OCI-LY1 (cell line): ENCODE results near the gene PLEKHG4B.
A peak's percentile ranks its signal among the peaks of the same experiment; 100 is the strongest.
"Not testable (repeated sequence)": the region's sequence is repeated elsewhere in the genome, so short reads cannot be mapped to it uniquely, and the experiment has no call there.

Source experiments
- H2AFZ ChIP-seq: fragments of 200-600 bp; sonication (generic), shearing (Covaris generic); 2 replicates; pipeline ENCODE4 v1.6.0; 2014; ENCODE audit warnings: antibody characterized with exemption, mild to moderate bottlenecking, low read length
- H3F3A ChIP-seq: fragments of 200-600 bp; sonication (generic), shearing (Covaris generic); 2 replicates; pipeline ENCODE4 v1.6.0; 2014; ENCODE audit warnings: mild to moderate bottlenecking, antibody characterized with exemption, low read length, moderate library complexity; ENCODE audit not compliant: insufficient read depth
- H3K27ac ChIP-seq: fragments of 200-600 bp; sonication (generic); 2 replicates; pipeline ENCODE4 v1.5.1; 2014; ENCODE audit warnings: low read length, mixed run types, mild to moderate bottlenecking, low read depth; ENCODE audit not compliant: poor library complexity, severe bottlenecking
- H3K27me3 ChIP-seq: fragments of 200-600 bp; sonication (generic); 2 replicates; pipeline ENCODE4 v1.6.0; 2014; ENCODE audit warnings: antibody characterized with exemption, mild to moderate bottlenecking, low read length, moderate library complexity; ENCODE audit not compliant: insufficient read depth
- H3K36me3 ChIP-seq: fragments of 200-600 bp; sonication (generic); 2 replicates; pipeline ENCODE4 v1.6.1; 2014; ENCODE audit warnings: mild to moderate bottlenecking, antibody characterized with exemption, low read length, moderate library complexity, mixed read lengths; ENCODE audit not compliant: insufficient read depth
- H3K4me1 ChIP-seq: fragments of 200-600 bp; sonication (generic); 2 replicates; pipeline ENCODE4 v1.5.1; 2014; ENCODE audit warnings: mild to moderate bottlenecking, low read length, moderate library complexity; ENCODE audit not compliant: insufficient read depth, severe bottlenecking
- H3K4me2 ChIP-seq: fragments of 200-600 bp; sonication (generic), shearing (Covaris generic); 2 replicates; pipeline ENCODE4 v1.6.1; 2014; ENCODE audit warnings: low read length
- H3K4me3 ChIP-seq: fragments of 200-600 bp; sonication (generic); 2 replicates; pipeline ENCODE4 v1.5.1; 2014; ENCODE audit warnings: low read length, low read depth, mild to moderate bottlenecking, mixed read lengths; ENCODE audit not compliant: poor library complexity, severe bottlenecking
- H3K79me2 ChIP-seq: fragments of 200-600 bp; shearing (Covaris generic); 2 replicates; pipeline ENCODE4 v1.6.1; 2016; ENCODE audit warnings: mixed run types, low read length, mixed read lengths; ENCODE audit not compliant: insufficient read depth
- H3K9ac ChIP-seq: fragments of 200-600 bp; sonication (generic), shearing (Covaris generic); 2 replicates; pipeline ENCODE4 v1.6.1; 2014; ENCODE audit warnings: mild to moderate bottlenecking, low read length, mixed read lengths
- H3K9me2 ChIP-seq: fragments of 200-600 bp; sonication (generic), shearing (Covaris generic); 2 replicates; pipeline ENCODE4 v1.6.1; 2014; ENCODE audit warnings: low read depth, mild to moderate bottlenecking, low read length, mixed read lengths
- H3K9me3 ChIP-seq: fragments of 200-600 bp; shearing (Covaris generic); 2 replicates; pipeline ENCODE4 v1.6.1; 2014; ENCODE audit warnings: low read length, mixed read lengths
- H4K20me1 ChIP-seq: fragments of 200-600 bp; sonication (generic), shearing (Covaris generic); 2 replicates; pipeline ENCODE4 v1.6.0; 2016; ENCODE audit warnings: mild to moderate bottlenecking, low read length; ENCODE audit not compliant: insufficient read depth
- EZH2 ChIP-seq: fragments of 200-600 bp; sonication (generic), shearing (Covaris generic); IDR thresholded peaks from 2 replicates; pipeline ENCODE4 v1.8.0; 2017; ENCODE audit warnings: borderline replicate concordance, mixed run types, mild to moderate bottlenecking, antibody characterized with exemption, low read length, moderate library complexity, mixed read lengths
- TF ChIP-seq, protein P1 (sequence below): fragments of 200-600 bp; sonication (generic), shearing (Covaris generic); IDR thresholded peaks from 2 replicates; pipeline ENCODE4 v1.5.1; 2017; ENCODE audit warnings: mild to moderate bottlenecking, antibody characterized with exemption, low read length, moderate library complexity, mixed read lengths

Gene PLEKHG4B

DNA sequence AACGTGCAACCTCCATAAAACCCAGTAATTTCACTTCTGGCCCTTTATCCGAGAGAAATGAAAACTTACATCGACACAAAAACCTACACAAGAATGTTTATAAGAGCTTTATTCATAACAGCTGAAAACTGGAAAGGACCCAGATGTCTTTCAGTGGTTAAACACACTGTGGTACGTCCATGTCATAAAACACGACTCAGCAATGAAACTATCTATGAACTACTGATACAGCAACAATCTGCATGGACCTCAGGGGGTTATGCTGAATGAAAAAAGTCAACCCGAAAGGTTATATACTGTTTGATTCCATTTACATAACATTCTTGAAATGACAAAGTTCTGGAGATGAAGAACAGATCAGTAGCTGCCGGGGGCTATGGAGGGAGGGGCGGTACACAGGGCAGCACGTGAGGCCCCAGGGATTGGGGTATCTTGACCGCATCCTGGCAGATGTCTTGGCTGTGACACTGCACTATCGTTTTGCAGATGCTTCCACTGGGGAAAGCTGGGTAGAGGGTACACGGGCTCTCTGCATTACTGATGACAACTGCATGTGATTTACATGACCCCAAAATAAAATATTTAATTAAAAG is 121.9 kb downstream of the PLEKHG4B start:
- Histone ChIP-seq H3F3A (no peaks in the 10 kb centered on the region), H3K9ac (no peak overlapping the region), H3K27ac (no peak overlapping the region), H3K27me3 (no peaks in the 10 kb centered on the region), H3K4me1 (peaks cover 17% of the 10 kb centered on the region), H2AFZ (no peak overlapping the region), H3K9me2 (no peaks in the 10 kb centered on the region), H3K79me2 (peaks cover 28% of the 10 kb centered on the region), H3K4me2 (no peak overlapping the region), H4K20me1 (no peaks in the 10 kb centered on the region), H3K36me3 (peaks cover 20% of the 10 kb centered on the region), H3K4me3 (no peak overlapping the region), H3K9me3 (0 out of 2 replicates have a peak, but pooled peaks cover 3% of the 10 kb centered on the region)
- TF ChIP-seq, protein P1, sequence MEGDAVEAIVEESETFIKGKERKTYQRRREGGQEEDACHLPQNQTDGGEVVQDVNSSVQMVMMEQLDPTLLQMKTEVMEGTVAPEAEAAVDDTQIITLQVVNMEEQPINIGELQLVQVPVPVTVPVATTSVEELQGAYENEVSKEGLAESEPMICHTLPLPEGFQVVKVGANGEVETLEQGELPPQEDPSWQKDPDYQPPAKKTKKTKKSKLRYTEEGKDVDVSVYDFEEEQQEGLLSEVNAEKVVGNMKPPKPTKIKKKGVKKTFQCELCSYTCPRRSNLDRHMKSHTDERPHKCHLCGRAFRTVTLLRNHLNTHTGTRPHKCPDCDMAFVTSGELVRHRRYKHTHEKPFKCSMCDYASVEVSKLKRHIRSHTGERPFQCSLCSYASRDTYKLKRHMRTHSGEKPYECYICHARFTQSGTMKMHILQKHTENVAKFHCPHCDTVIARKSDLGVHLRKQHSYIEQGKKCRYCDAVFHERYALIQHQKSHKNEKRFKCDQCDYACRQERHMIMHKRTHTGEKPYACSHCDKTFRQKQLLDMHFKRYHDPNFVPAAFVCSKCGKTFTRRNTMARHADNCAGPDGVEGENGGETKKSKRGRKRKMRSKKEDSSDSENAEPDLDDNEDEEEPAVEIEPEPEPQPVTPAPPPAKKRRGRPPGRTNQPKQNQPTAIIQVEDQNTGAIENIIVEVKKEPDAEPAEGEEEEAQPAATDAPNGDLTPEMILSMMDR, result no peak
- TF ChIP-seq EZH2, result no peak

DNA sequence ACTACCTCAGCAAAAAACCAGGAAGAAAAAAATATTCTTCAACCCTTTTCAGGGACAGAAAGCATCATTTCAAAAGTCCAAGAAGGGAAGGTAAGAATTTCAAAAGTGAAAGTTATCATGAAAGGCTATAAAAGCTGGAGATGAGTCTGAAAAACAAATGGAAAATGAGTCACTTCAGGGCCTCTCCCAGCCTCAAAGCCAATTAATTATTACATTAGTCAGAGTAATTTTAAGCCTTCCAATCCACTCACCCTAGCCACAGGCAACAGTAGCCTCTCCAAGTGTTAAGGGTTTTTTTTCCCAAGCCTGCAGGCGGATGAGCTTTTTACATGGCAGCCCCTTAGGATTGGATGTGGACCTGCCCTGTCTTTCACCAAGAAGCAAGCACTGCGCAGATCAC is 123.3 kb downstream of the PLEKHG4B start:
- not testable (repeated sequence) for H2AFZ ChIP-seq, H3K27ac ChIP-seq

DNA sequence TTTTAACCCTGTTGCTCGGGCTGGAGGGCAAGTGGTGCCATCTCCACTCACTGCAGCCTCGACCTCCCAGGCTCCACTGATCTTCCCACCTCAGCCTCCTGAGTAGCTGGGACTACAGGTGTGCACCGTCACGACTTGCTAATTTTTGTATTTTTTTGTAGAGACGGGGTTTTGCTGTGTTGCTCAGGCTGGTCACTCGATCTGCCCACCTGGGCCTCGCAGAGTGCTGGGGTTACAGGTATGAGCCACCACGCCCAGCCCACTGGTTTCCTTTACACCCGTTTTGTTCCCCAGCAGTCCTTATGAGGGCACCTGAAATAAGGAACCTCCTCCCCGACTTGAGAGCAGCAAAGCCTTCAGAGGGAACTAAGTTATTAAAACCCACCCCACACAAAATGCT is 124.1 kb downstream of the PLEKHG4B start:
- not testable (repeated sequence) for H2AFZ ChIP-seq, H3F3A ChIP-seq, H3K27me3 ChIP-seq, H4K20me1 ChIP-seq, H3K9me3 ChIP-seq, H3K27ac ChIP-seq, H3K4me3 ChIP-seq, H3K9ac ChIP-seq, H3K9me2 ChIP-seq
- H3K36me3 ChIP-seq, result peaks cover 20% of the 10 kb centered on the region
- H3K79me2 ChIP-seq, result peaks cover 39% of the 10 kb centered on the region
- peaks cover 33% of the 10 kb centered on the region for H3K4me1 ChIP-seq
- H3K4me2 ChIP-seq, result 0 out of 2 replicates have a peak overlapping the region, but pooled peaks have one; percentile 32

More for the DNA sequence above, 123.3 kb downstream of the PLEKHG4B start:
- not testable (repeated sequence) for H3K4me2 ChIP-seq, H3K9me3 ChIP-seq, H3K9ac ChIP-seq, H3K27me3 ChIP-seq, H4K20me1 ChIP-seq, H3K4me3 ChIP-seq, H3K9me2 ChIP-seq, H3F3A ChIP-seq
- H3K4me1 ChIP-seq, result peaks cover 29% of the 10 kb centered on the region
- H3K36me3 ChIP-seq, result peaks cover 20% of the 10 kb centered on the region
- peaks cover 32% of the 10 kb centered on the region for H3K79me2 ChIP-seq

DNA sequence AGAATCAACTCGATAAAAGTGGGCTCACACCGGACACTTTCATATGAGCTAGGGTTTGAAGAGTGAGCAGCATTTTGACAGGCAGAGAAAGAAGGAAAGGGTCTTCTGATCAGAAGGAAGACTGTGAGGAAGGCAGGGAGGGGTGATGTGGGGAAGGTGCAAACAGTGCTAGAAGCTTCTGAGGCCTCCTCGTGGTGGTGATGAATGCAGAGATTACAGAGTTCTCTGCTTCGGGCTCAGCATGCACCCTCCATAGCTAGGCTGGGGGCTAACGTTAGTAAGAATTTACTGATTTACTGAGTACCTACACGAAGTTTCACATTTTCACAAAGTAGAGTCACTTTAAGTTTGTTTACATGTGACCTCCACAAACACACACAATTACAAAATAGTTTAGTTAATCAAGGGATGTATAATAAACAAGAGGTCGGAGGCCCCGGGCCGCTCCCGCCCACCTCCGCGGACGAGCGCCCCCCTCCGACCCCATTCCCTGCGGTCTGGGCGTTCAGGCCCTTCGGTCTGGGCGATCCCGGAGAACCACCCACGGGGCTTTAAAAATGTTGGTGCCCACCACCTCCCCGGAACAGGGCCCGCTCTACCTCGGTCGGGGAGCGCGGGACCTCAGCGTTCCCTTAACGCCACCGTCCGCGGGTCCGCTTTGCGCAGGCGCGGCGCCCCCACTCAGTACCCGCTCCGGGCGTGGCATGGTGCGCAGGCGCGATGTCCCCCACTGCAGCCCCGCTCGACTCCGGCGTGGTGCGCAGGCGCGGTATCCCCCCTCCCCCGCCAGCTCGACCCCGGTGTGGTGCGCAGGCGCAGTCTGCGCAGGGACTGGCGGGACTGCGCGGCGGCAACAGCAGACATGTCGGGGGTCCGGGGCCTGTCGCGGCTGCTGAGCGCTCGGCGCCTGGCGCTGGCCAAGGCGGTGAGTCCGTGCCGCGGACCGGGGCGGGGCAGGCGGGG is 125.8 kb downstream of the PLEKHG4B start, which contains the start of the genes CCDC127 and SDHA:
TSS of gene CCDC127 (minus strand) at position 660 of the 963 bp plus-strand sequence. CDS start 1,304 bp downstream, outside the sequence.
TSS of gene SDHA (plus strand) at position 827 of the 963 bp plus-strand sequence. CDS start at position 863, 36 bp downstream.
- H3F3A ChIP-seq, H3K27me3 ChIP-seq, H3K9me2 ChIP-seq, H4K20me1 ChIP-seq, H3K9me3 ChIP-seq, H2AFZ ChIP-seq: not testable (repeated sequence)
- TF ChIP-seq, protein P1, result peak; percentile 65
- Histone ChIP-seq H3K36me3 (peaks cover 20% of the 10 kb centered on the region), H3K79me2 (peaks cover 54% of the 10 kb centered on the region), H3K4me3 (peak within 1 kb of the TSS; percentile 97), H3K9ac (peak within 1 kb of the TSS; percentile 95), H3K27ac (peak within 1 kb of the TSS; percentile 55), H3K4me2 (peak within 1 kb of the TSS; percentile 85), H3K4me1 (peaks cover 44% of the 10 kb centered on the region)
